GM12892 (cell line): Measurements from ENCODE around the gene SYNDIG1L.

ENCODE experiments used
- POLR2A ChIP-seq: IDR thresholded peaks from 2 replicates; pipeline ENCODE4 v1.6.1; 2011; ENCODE audit warnings: low read depth, low read length, control low read depth
- POLR2AphosphoS5 ChIP-seq: IDR thresholded peaks from 2 replicates; pipeline ENCODE4 v1.6.1; 2011; ENCODE audit warnings: low read depth, low read length, control low read depth
- TAF1 ChIP-seq: IDR thresholded peaks from 2 replicates; pipeline ENCODE4 v1.6.1; 2011; ENCODE audit warnings: low read depth, mild to moderate bottlenecking, control low read depth, low read length, borderline replicate concordance

DNA sequence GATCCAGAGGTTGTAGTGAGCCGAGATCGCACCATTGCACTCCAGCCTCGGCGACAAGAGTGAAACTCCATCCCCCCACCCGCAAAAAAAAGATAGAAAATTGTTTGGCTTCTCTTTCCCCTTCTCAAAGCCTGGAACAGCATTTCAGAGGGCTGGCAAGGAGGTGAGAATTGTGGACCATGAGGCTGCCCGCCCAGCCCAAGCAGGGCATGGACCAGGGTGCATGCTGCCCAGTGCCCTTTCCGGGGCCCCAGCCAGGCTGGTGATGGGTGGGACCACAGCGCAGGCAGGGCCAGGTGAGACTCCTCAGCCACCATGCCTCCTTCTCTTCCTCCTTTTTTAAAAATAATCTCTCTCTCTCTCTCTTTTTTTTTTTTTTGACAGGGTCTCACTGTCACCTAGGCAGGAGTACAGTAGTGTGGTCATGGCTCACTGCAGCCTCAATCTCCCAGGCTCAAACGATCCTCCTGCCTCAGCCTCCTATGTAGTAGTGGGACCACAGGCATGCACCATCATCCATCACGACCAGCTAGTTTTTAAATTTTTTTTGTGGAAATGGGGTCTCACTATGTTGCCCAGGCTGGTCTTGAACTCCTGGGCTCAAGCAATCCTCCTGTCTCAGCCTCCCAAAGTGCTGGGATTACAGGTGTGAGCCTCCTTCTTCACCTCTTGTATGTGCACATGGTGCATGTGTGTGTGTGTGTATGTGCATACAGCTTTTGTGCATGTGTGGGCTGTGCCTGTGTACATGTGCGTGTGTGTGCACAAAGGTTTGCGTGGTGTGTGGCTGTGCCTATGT, 22.2 kb downstream of the SYNDIG1L start:
- TF ChIP-seq POLR2A (no peak), POLR2AphosphoS5 (no peak), TAF1 (no peak)
